GM04504 (cell line): ENCODE data around the gene DLGAP4.
A peak's percentile ranks its signal among the peaks of the same experiment; 100 is the strongest.
"Not testable (repeated sequence)": the region's sequence is repeated elsewhere in the genome, so short reads cannot be mapped to it uniquely, and the experiment has no call there.

Experiments used
- DNase-seq: peaks from one replicate; pipeline ENCODE4 v3.0.0-alpha.2; 2012; ENCODE audit warnings: low read depth

Gene DLGAP4

GRCh38 chr20:36379914-36380313 lies 73.8 kb downstream of the DLGAP4 start:
- DNase-seq: not testable (repeated sequence)

GRCh38 chr20:36384022-36384619 lies 78.0 kb downstream of the DLGAP4 start:
- DNase-seq: no peak

GRCh38 chr20:36385503-36385902 lies 79.4 kb downstream of the DLGAP4 start:
- no peak for DNase-seq

GRCh38 chr20:36386236-36386635 lies 80.1 kb downstream of the DLGAP4 start:
- DNase-seq: no peak

GRCh38 chr20:36390269-36390668 lies 84.1 kb downstream of the DLGAP4 start:
- DNase-seq: no peak

- no peak for DNase-seq
Observed at GRCh38 chr20:36390719-36391415, 84.7 kb downstream of the DLGAP4 start.

GRCh38 chr20:36391456-36391855 lies 85.3 kb downstream of the DLGAP4 start:
- DNase-seq: no peak

GRCh38 chr20:36391955-36392354 lies 85.8 kb downstream of the DLGAP4 start:
- DNase-seq: no peak

- no peak for DNase-seq
Observed at GRCh38 chr20:36392989-36393388, 86.8 kb downstream of the DLGAP4 start.

GRCh38 chr20:36394340-36394965 lies 88.3 kb downstream of the DLGAP4 start:
- DNase-seq: no peak

- no peak for DNase-seq
Observed at GRCh38 chr20:36396340-36396739, 90.2 kb downstream of the DLGAP4 start.

- DNase-seq: no peak
Observed at GRCh38 chr20:36396847-36397630, 90.9 kb downstream of the DLGAP4 start.

- DNase-seq: no peak
Observed at GRCh38 chr20:36398515-36398914, 92.4 kb downstream of the DLGAP4 start.

GRCh38 chr20:36399147-36399968 lies 93.2 kb downstream of the DLGAP4 start:
- peak; percentile 17 for DNase-seq

GRCh38 chr20:36399969-36400545 lies 93.9 kb downstream of the DLGAP4 start:
- DNase-seq: no peak

GRCh38 chr20:36400909-36401735 lies 95.0 kb downstream of the DLGAP4 start:
- no peak for DNase-seq

- no peak for DNase-seq
Observed at GRCh38 chr20:36402708-36403107, 96.6 kb downstream of the DLGAP4 start.

- no peak for DNase-seq
Observed at GRCh38 chr20:36404435-36404978, 98.4 kb downstream of the DLGAP4 start.

- no peak for DNase-seq
Observed at GRCh38 chr20:36405255-36405654, 99.1 kb downstream of the DLGAP4 start.

- DNase-seq: no peak
Observed at GRCh38 chr20:36407199-36407733, 101.1 kb downstream of the DLGAP4 start.
